A549 (cell line): Measurements from ENCODE around the gene DDX60.

Source experiments
- CHD4 ChIP-seq: fragments of 200-600 bp; sonication (generic); IDR thresholded peaks from 2 replicates; pipeline ENCODE4 v1.6.1; 2016; ENCODE audit warnings: antibody characterized with exemption, mild to moderate bottlenecking, borderline replicate concordance
- CTCF ChIP-seq: fragments of >200 bp; sonication (Bioruptor Twin); formaldehyde crosslinking; IDR thresholded peaks from 3 replicates; pipeline ENCODE4 v1.5.1; 2016
- JUN ChIP-seq, 2 experiments: fragments of >200 bp; sonication (Bioruptor Twin); formaldehyde crosslinking; IDR thresholded peaks; 2 replicates in 1 of 2; 3 replicates in 1 of 2; pipeline ENCODE4 v1.6.1; 2016 to 2017
- POLR2A ChIP-seq: IDR thresholded peaks from 2 replicates; pipeline ENCODE4 v1.6.1; 2012; ENCODE audit warnings: mild to moderate bottlenecking, low read length
- RCOR1 ChIP-seq: fragments of 150-350 bp; IDR thresholded peaks from 2 replicates; pipeline ENCODE4 v1.6.1; 2014; ENCODE audit warnings: antibody characterized with exemption, low read length, low read depth
- USF2 ChIP-seq: fragments of 450-650 bp; IDR thresholded peaks from 2 replicates; pipeline ENCODE4 v1.6.1; 2014; ENCODE audit warnings: antibody characterized with exemption

- no peak for TF ChIP-seq CTCF
- TF ChIP-seq RCOR1 = no peak
- TF ChIP-seq POLR2A = no peak
- TF ChIP-seq CHD4 = no peak
- no peak for TF ChIP-seq USF2
- no peak for TF ChIP-seq JUN (IDR thresholded peaks at IDR 0.05)
Measured at GRCh38 chr4:168337550-168337940, 19.0 kb upstream of the DDX60 start.
